ENCODE results near the gene KRT12. TPM values are rescaled to one million over a fixed set of nuclear protein-coding genes. Genes with fewer than 3 reads are reported as not detected.

The KRT12 gene
- total RNA-seq, 1 donor from 2014 or later, result not detected

GRCh38 chr17:40896916-40897455 lies 30.0 kb upstream of the KRT12 start:
- Mint-ChIP-seq H3K4me3 (ENCODE audit: low read depth) (no peak overlapping the region), H3K36me3 (ENCODE audit: insufficient read depth) (no peaks in the 10 kb centered on the region), H3K27me3 (peaks cover 6% of the 10 kb centered on the region), H3K9me3 (ENCODE audit: low read depth) (no peaks in the 10 kb centered on the region), H3K4me1 (ENCODE audit: low read depth) (peaks cover 5% of the 10 kb centered on the region), H3K27ac (no peak overlapping the region)
- TF ChIP-seq CTCF (IDR thresholded peaks at IDR 0.05; ENCODE audit: unreplicated experiment), result no peak
- no peak for DNase-seq (ENCODE audit: low spot score, unreplicated experiment)

GRCh38 chr17:40895106-40895730 lies 28.2 kb upstream of the KRT12 start:
- Mint-ChIP-seq H3K4me1 (ENCODE audit: low read depth) (no peaks in the 10 kb centered on the region), H3K27me3 (peaks cover 6% of the 10 kb centered on the region), H3K27ac (no peak overlapping the region), H3K36me3 (ENCODE audit: insufficient read depth) (no peaks in the 10 kb centered on the region), H3K9me3 (ENCODE audit: low read depth) (no peaks in the 10 kb centered on the region), H3K4me3 (ENCODE audit: low read depth) (no peak overlapping the region)
- no peak for TF ChIP-seq CTCF (IDR thresholded peaks at IDR 0.05; ENCODE audit: unreplicated experiment)
- no peak for DNase-seq (ENCODE audit: low spot score, unreplicated experiment)

- no peak overlapping the region for H3K27ac Mint-ChIP-seq
- DNase-seq (ENCODE audit: low spot score, unreplicated experiment), result no peak
- no peaks in the 10 kb centered on the region for H3K9me3 Mint-ChIP-seq (ENCODE audit: low read depth)
- peaks cover 1% of the 10 kb centered on the region for H3K4me1 Mint-ChIP-seq (ENCODE audit: low read depth)
- no peak for TF ChIP-seq CTCF (IDR thresholded peaks at IDR 0.05; ENCODE audit: unreplicated experiment)
- H3K27me3 Mint-ChIP-seq, result peaks cover 3% of the 10 kb centered on the region
- no peak overlapping the region for H3K4me3 Mint-ChIP-seq (ENCODE audit: low read depth)
- no peaks in the 10 kb centered on the region for H3K36me3 Mint-ChIP-seq (ENCODE audit: insufficient read depth)
These were observed 21.2 kb upstream of the KRT12 start for GRCh38 chr17:40888196-40888720.

GRCh38 chr17:40886090-40886489 lies 19.1 kb upstream of the KRT12 start:
- Mint-ChIP-seq H3K36me3 (ENCODE audit: insufficient read depth) (no peaks in the 10 kb centered on the region), H3K9me3 (ENCODE audit: low read depth) (no peaks in the 10 kb centered on the region), H3K4me3 (ENCODE audit: low read depth) (no peak overlapping the region), H3K27me3 (peaks cover 3% of the 10 kb centered on the region), H3K4me1 (ENCODE audit: low read depth) (peaks cover 1% of the 10 kb centered on the region), H3K27ac (no peak overlapping the region)
- DNase-seq (ENCODE audit: low spot score, unreplicated experiment), result no peak
- TF ChIP-seq CTCF (IDR thresholded peaks at IDR 0.05; ENCODE audit: unreplicated experiment), result no peak

- Mint-ChIP-seq H3K27me3 (peaks cover 3% of the 10 kb centered on the region), H3K4me3 (ENCODE audit: low read depth) (no peak within 1 kb of the TSS), H3K36me3 (ENCODE audit: insufficient read depth) (no peaks in the 10 kb centered on the region), H3K4me1 (ENCODE audit: low read depth) (peaks cover 1% of the 10 kb centered on the region), H3K9me3 (ENCODE audit: low read depth) (no peaks in the 10 kb centered on the region), H3K27ac (no peak within 1 kb of the TSS)
- DNase-seq (ENCODE audit: low spot score, unreplicated experiment), result no peak
- peak; percentile 24 for TF ChIP-seq CTCF (IDR thresholded peaks at IDR 0.05; ENCODE audit: unreplicated experiment)
These were observed 17.9 kb upstream of the KRT12 start, which contains the start of gene KRT20 for GRCh38 chr17:40884708-40885512. KRT20 (minus strand) TSS chr17:40885242; CDS start chr17:40885185, 57 bp downstream.
